OCI-M2 (cell line): ENCODE data around the gene PTPN5.

Experiments
- DNase-seq: peaks from one replicate; lab custom pipeline; 2025; ENCODE audit not compliant: unreplicated experiment; lab: John Stamatoyannopoulos, UW

The PTPN5 gene

GRCh38 chr11:18743365-18743764, 48.2 kb downstream of the PTPN5 start:
- DNase-seq = no peak

DNA sequence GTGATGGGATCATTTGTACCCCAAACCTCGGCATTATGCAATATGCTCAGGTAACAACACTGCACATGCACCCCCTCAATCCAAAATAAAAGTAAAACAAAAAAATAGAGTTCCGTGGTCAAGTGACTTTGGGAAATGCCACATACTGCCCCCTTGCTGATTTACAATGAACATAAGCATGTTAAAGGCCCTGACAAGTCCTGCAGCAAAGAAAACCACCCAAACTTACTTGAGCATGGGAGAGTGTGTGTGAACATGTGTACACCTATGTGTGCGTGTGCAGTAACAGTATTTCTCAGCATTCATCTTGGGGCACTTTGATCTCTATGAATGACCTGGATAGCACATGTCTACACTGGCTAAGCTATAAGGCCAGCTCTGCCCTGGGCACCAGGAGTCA, 49.8 kb downstream of the PTPN5 start:
- DNase-seq = no peak

GRCh38 chr11:18739685-18740084, 51.9 kb downstream of the PTPN5 start:
- no peak for DNase-seq

- no peak for DNase-seq
Observed at GRCh38 chr11:18737642-18738041, 54.0 kb downstream of the PTPN5 start.

- no peak for DNase-seq
Observed at GRCh38 chr11:18736590-18737148, 54.9 kb downstream of the PTPN5 start.

DNA sequence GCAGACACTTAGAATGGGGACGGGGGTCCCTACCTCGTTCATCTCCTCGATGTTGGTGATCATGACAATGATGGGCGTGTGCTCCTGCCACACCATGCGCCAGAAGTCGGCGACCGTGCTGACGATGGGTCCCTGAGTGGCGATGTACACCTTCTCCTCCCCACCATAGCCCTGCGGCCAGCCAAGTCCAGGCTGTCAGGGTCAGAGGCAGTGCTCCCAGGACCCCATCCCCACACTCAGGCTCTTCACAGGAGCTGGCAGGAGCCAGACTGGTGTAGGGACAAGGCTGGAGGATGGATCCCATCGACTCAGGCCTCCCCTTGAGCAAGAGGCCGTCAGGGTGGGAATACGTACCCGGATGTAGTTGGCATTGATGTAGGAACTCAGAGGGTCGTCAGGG, 58.4 kb downstream of the PTPN5 start:
- DNase-seq = no peak

- DNase-seq = no peak
Observed at GRCh38 chr11:18731949-18732821, 59.4 kb downstream of the PTPN5 start.

DNA sequence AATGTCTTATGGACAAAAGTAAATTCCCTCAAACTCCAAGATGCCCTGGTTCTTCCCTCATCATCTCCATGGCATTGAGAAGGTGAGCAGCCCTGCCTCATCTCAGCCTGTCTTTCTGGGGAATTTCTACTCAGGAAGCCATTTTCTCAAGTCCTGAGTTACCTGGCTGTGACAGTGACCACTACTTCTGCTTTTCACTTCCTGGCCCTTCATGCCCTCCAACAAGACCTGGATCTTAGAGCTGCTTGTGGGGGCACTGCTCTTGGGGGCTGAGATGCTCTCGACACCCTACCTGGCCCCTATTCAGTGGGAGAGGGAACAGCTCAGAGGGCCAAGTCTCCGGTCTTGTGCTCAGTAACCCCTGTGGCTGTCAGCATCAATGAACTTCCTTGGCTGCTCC, 60.2 kb downstream of the PTPN5 start:
- DNase-seq = no peak

GRCh38 chr11:18730020-18730419, 61.6 kb downstream of the PTPN5 start:
- DNase-seq = no peak

GRCh38 chr11:18729426-18729825, 62.2 kb downstream of the PTPN5 start:
- no peak for DNase-seq

DNA sequence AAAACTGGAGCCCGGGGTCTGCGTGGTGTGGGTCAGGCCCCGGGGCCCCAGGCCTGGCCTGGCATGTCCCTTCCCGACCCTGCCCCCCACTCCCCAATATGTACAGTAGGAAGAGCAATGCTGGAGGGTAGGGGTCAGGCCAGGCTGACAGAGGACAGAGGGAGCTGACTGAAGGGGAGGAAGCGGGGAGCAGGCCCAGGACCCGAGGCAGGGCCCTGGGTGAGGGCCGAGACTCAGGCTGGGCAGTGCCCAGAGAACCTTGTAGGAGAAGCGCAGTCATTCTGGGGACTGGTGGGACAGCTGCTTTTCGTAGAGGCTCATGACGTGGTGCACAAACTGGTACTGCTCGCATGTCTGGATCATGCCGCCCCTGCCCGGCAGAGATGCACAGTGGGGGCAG, 62.9 kb downstream of the PTPN5 start:
- no peak for DNase-seq

DNA sequence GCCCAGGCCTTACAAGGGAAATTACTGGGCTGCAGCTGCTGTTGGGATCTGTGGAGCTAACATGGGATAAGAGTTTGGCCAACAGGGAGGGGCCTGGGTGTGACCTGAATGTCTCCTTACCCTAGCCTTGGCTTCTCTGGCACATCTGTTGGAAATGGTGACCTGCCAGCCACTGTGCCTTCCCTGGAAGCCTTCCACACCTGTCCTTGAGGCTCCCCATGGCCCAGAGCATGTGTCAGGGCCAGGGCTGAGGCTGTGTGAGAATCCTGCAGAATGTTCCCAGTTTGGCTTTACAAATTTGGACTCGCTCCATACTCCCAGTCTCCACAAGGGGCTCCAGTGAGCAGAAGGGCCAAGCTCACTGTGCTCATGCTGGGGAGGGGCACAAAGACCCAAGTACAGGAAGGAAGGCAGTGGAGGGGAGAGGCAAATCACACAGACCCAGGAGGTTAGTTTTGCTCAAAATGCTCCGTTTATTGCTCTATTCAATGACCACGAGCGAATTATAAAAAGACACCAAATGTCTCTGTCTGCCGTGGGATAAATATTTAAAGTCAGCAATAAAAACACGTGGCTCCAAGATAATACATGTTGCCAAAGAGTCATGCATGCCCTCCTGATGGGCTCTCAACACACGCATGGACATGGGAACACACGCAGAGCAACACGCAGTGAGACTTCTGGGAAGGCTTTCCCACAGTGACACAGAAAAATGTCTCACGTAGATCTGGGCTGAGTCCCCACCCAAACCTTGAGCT, 63.9 kb downstream of the PTPN5 start:
- no peak for DNase-seq

DNA sequence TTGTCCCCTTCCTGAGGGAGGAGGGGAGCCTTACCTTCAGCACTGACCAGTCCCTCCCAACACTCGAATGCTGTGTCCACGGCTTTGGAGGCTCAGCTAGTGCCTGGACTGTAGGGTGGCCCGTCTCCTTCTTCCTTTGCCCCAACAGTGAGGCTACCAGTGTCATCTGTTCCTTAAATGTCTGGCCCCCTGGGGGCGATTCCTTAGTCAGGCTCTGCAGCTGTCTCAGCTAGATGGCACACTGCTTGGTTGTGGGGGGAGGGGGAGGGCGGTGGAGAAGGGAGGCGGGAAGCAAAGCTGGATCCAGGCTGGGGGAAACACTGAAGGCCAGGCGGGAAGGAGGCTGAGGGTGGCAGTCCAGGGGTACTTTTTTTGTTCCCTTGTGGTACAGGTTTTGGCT, 65.6 kb downstream of the PTPN5 start, which contains the start of gene IGSF22:
TSS of gene IGSF22 (minus strand) at position 149 of the 400 bp plus-strand sequence. CDS start 1,952 bp downstream, outside the sequence.
- DNase-seq = no peak

DNA sequence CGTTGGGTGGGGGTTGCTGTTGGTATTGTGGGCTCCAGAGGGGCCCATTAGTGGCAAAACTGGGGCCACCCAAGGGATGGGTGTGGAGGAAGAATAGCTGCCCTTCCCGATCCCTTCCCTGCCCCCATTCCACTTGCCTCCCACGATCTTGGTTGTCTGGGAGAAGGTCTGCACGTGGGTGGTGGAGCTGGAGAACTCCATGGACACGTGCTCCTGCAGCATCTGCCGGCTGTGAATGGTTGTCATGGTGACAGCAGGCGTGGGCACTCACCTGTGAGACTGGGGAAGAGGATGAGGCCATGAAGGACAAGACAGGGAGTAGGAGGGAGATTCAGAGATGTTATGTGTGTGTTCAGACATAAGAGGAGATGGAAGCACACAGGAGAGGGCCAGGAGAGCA, 67.6 kb downstream of the PTPN5 start:
- no peak for DNase-seq

DNA sequence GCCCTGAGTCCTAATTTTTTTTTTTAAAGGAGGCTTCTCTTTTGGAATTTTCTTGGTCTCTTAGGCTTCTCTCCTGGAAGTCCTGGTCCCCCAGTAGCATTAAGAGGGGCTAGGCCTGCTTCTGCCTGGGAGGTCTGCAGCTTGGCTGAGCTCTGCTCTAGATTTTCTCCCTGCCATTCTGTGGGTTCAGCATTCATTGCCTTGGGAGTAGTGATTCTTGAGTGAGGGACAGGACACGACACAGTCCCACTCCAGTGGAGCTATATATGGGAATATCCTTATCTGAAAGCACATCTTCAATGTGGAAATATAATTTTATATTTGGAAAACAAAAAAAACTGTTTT, 69.3 kb downstream of the PTPN5 start:
- no peak for DNase-seq

DNA sequence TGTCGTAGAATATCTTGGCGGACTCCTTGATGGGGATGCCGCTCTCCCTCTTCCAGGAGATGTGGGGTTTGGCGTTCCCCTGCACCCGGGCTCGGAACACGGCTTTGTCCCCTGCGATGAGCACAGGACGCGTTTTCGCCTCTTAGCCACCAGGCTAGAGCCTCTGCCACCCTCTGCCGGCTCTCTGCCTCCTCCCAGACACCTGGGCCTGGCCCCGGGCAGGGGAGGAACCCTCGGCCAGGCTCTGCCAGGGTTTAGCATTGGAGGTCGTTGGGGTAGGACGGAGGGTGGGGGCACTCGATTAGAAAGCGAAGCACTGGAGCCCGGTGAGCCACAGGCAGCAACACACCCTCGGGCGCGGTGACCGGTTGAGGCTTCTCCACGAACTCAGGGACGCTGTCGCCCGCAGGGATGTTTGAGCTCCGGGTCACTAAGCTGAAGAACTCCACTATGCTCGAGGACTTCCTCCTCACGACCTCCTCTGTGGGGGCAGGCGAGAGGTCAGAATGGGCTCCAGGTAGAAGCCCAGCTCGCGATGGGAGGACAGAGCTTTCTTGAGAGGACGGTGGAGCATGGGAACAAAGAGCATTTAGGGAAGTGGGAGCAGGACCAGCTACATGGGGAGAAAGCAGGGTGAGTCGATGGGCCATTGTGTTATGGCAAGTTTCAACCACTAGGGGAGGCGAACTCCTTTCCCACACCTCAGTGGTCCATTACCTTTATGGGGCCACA, 69.9 kb downstream of the PTPN5 start:
- no peak for DNase-seq

GRCh38 chr11:18720808-18721560, 70.6 kb downstream of the PTPN5 start:
- DNase-seq = no peak

GRCh38 chr11:18720091-18720807, 71.3 kb downstream of the PTPN5 start:
- DNase-seq = no peak

DNA sequence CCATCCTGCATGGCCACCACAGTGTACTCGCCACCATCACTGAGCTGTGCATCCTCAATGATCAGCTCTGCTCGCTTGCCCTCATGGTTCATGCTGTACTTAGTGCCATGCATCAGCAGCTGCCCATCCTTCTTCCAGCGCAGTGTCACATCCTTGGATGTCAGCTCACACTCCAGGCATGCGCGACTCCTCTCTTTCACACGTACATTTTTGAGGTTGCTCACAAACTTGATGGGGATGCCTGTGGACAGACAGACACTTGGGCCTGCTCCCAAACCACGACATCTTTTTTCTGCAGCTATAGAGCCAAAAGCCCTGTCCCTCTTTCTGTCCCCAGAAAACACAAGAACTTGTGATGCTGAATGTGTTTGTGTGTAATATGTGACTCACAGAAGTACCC, 76.1 kb downstream of the PTPN5 start:
- DNase-seq = no peak

- DNase-seq = no peak
Observed at GRCh38 chr11:18714443-18714780, 77.2 kb downstream of the PTPN5 start.
